GM18505 (cell line): ENCODE data around the gene BPIFB1.

Source experiments
- ATAC-seq: cut with Tn5 transposase; IDR thresholded peaks from one replicate; pipeline ENCODE4 v1.9.1; 2021; ENCODE audit not compliant: unreplicated experiment
- POLR2A ChIP-seq: IDR thresholded peaks from 4 replicates; pipeline ENCODE4 v1.6.1; 2011; ENCODE audit warnings: borderline replicate concordance; ENCODE audit not compliant: insufficient read depth, insufficient read length; ENCODE audit errors: extremely low read depth

The BPIFB1 gene

GRCh38 chr20:33332905-33333456, 50.0 kb downstream of the BPIFB1 start:
- no peak for ATAC-seq
- no peak for TF ChIP-seq POLR2A

GRCh38 chr20:33333616-33334015, 50.6 kb downstream of the BPIFB1 start:
- no peak for TF ChIP-seq POLR2A
- no peak for ATAC-seq

GRCh38 chr20:33334111-33334510, 51.1 kb downstream of the BPIFB1 start:
- ATAC-seq: no peak

GRCh38 chr20:33336375-33336774, 53.4 kb downstream of the BPIFB1 start:
- no peak for TF ChIP-seq POLR2A
- no peak for ATAC-seq

More at GRCh38 chr20:33334111-33334510, 51.1 kb downstream of the BPIFB1 start:
- no peak for TF ChIP-seq POLR2A

GRCh38 chr20:33337119-33337518, 54.1 kb downstream of the BPIFB1 start:
- no peak for ATAC-seq
- TF ChIP-seq POLR2A: no peak

- ATAC-seq: no peak
- no peak for TF ChIP-seq POLR2A
These were observed 54.6 kb downstream of the BPIFB1 start for GRCh38 chr20:33337531-33338165.

GRCh38 chr20:33338467-33339258, 55.6 kb downstream of the BPIFB1 start:
- no peak for TF ChIP-seq POLR2A
- no peak for ATAC-seq

GRCh38 chr20:33339515-33340058, 56.6 kb downstream of the BPIFB1 start:
- no peak for TF ChIP-seq POLR2A
- ATAC-seq: no peak

- no peak for ATAC-seq
- no peak for TF ChIP-seq POLR2A
These were observed 60.5 kb downstream of the BPIFB1 start for GRCh38 chr20:33343521-33343920.

GRCh38 chr20:33345342-33345741, 62.3 kb downstream of the BPIFB1 start:
- no peak for ATAC-seq
- no peak for TF ChIP-seq POLR2A

- TF ChIP-seq POLR2A: no peak
- ATAC-seq: no peak
These were observed 65.3 kb downstream of the BPIFB1 start for GRCh38 chr20:33348136-33348937.

- ATAC-seq: no peak
- no peak for TF ChIP-seq POLR2A
These were observed 66.5 kb downstream of the BPIFB1 start for GRCh38 chr20:33349493-33349892.

GRCh38 chr20:33351696-33352095, 68.7 kb downstream of the BPIFB1 start:
- TF ChIP-seq POLR2A: no peak
- no peak for ATAC-seq
